HepG2 (cell line): Measurements from ENCODE around the gene BTBD19. TPM values are rescaled to one million over a fixed set of nuclear protein-coding genes. Genes with fewer than 3 reads are reported as not detected.

Experiments used
- ADNP ChIP-seq: sonication (generic); formaldehyde crosslinking; IDR thresholded peaks from 2 replicates; pipeline ENCODE4 v1.4.0; 2020; ENCODE audit warnings: missing genetic modification reagents
- FOXO1 ChIP-seq: sonication (generic); formaldehyde crosslinking; IDR thresholded peaks from 2 replicates; pipeline ENCODE4 v1.4.0; 2020; ENCODE audit warnings: missing genetic modification reagents
- HHEX ChIP-seq: IDR thresholded peaks from 2 replicates; pipeline ENCODE4 v1.6.1; 2016; ENCODE audit warnings: control low read depth
- HNF4A ChIP-seq: sonication (generic); formaldehyde crosslinking; IDR thresholded peaks from 2 replicates; pipeline ENCODE4 v1.4.0; 2020; ENCODE audit warnings: missing genetic modification reagents
- HOXA3 ChIP-seq: sonication (generic); formaldehyde crosslinking; IDR thresholded peaks from 2 replicates; pipeline ENCODE4 v1.5.0; 2020; ENCODE audit warnings: missing genetic modification reagents
- MEIS1 ChIP-seq: sonication (generic); formaldehyde crosslinking; IDR thresholded peaks from 2 replicates; pipeline ENCODE4 v1.9.0; 2021; ENCODE audit warnings: mild to moderate bottlenecking, missing genetic modification reagents, moderate library complexity, borderline replicate concordance
- NR3C1 ChIP-seq: sonication (generic); formaldehyde crosslinking; IDR thresholded peaks from 2 replicates; pipeline ENCODE4 v1.4.0; 2020; ENCODE audit warnings: missing genetic modification reagents
- SIN3A ChIP-seq: IDR thresholded peaks from 2 replicates; pipeline ENCODE4 v1.6.1; 2011; ENCODE audit warnings: low read depth, mild to moderate bottlenecking, control low read depth, low read length, borderline replicate concordance
- ZBTB2 ChIP-seq: sonication (generic); formaldehyde crosslinking; IDR thresholded peaks from 2 replicates; pipeline ENCODE4 v1.8.0; 2022; ENCODE audit warnings: low read depth, missing genetic modification reagents
- ZBTB26 ChIP-seq: IDR thresholded peaks from 2 replicates; pipeline ENCODE4 v1.6.1; 2016; ENCODE audit warnings: missing compliant biosample characterization, missing genetic modification reagents, borderline replicate concordance
- ZFP41 ChIP-seq: sonication (generic); formaldehyde crosslinking; IDR thresholded peaks from 2 replicates; pipeline ENCODE4 v1.4.0; 2020; ENCODE audit warnings: mild to moderate bottlenecking, missing genetic modification reagents, borderline replicate concordance
- ZFP91 ChIP-seq: sonication (generic); formaldehyde crosslinking; IDR thresholded peaks from 2 replicates; pipeline ENCODE4 v1.9.0; 2022; ENCODE audit warnings: missing genetic modification reagents, mild to moderate bottlenecking, borderline replicate concordance
- ZIK1 ChIP-seq: sonication (generic); formaldehyde crosslinking; IDR thresholded peaks from 2 replicates; pipeline ENCODE4 v1.5.0; 2020; ENCODE audit warnings: mild to moderate bottlenecking, low read depth, missing genetic modification reagents, borderline replicate concordance
- ZNF205 ChIP-seq: IDR thresholded peaks from 2 replicates; pipeline ENCODE4 v1.6.1; 2018; ENCODE audit warnings: missing biosample characterization, missing genetic modification reagents
- ZNF367 ChIP-seq: sonication (generic); formaldehyde crosslinking; IDR thresholded peaks from 2 replicates; pipeline ENCODE4 v1.4.0; 2020; ENCODE audit warnings: missing genetic modification reagents, borderline replicate concordance
- ZNF414 ChIP-seq: sonication (generic); formaldehyde crosslinking; IDR thresholded peaks from 2 replicates; pipeline ENCODE4 v1.5.0; 2020; ENCODE audit warnings: missing genetic modification reagents
- ZNF430 ChIP-seq: sonication (generic); formaldehyde crosslinking; IDR thresholded peaks from 2 replicates; pipeline ENCODE4 v1.9.0; 2021; ENCODE audit warnings: mild to moderate bottlenecking, missing genetic modification reagents
- ZNF446 ChIP-seq: sonication (generic); formaldehyde crosslinking; IDR thresholded peaks from 2 replicates; pipeline ENCODE4 v1.5.0; 2020; ENCODE audit warnings: mild to moderate bottlenecking, missing genetic modification reagents
- ZNF451 ChIP-seq: sonication (generic); formaldehyde crosslinking; IDR thresholded peaks from 2 replicates; pipeline ENCODE4 v1.5.0; 2020; ENCODE audit warnings: mild to moderate bottlenecking, missing genetic modification reagents
- ZNF510 ChIP-seq: sonication (generic); formaldehyde crosslinking; IDR thresholded peaks from 2 replicates; pipeline ENCODE4 v1.4.0; 2020; ENCODE audit warnings: low read depth, mild to moderate bottlenecking, missing genetic modification reagents
- ZNF569 ChIP-seq: sonication (generic); formaldehyde crosslinking; IDR thresholded peaks from 2 replicates; pipeline ENCODE4 v1.5.0; 2020; ENCODE audit warnings: mild to moderate bottlenecking, missing genetic modification reagents, moderate library complexity, borderline replicate concordance
- ZNF576 ChIP-seq: sonication (generic); formaldehyde crosslinking; IDR thresholded peaks from 2 replicates; pipeline ENCODE4 v1.4.0; 2020; ENCODE audit warnings: mild to moderate bottlenecking, missing genetic modification reagents
- ZNF773 ChIP-seq: sonication (generic); formaldehyde crosslinking; IDR thresholded peaks from 2 replicates; pipeline ENCODE4 v1.4.0; 2020; ENCODE audit warnings: missing genetic modification reagents, borderline replicate concordance
- ZNF850 ChIP-seq: sonication (generic); formaldehyde crosslinking; conservative IDR thresholded peaks from 2 replicates; pipeline ENCODE4 v1.9.0; 2021; ENCODE audit warnings: mild to moderate bottlenecking, missing genetic modification reagents
- ZSCAN12 ChIP-seq: sonication (generic); formaldehyde crosslinking; IDR thresholded peaks from 2 replicates; pipeline ENCODE4 v1.9.0; 2021; ENCODE audit warnings: mild to moderate bottlenecking, missing genetic modification reagents
- polyA plus RNA-seq, 8 experiments: library from polyadenylated mRNA; depleted of rRNA in 3 of 8; stranded (reverse) in 7 of 8; unstranded in 1 of 8; fragments of >200 nt; fragmentation: Illumina TruSeq in 4 of 8; extraction: Trizol in 4 of 8; gene quantifications; 2 replicates each; pipeline versions ENCODE4 v1.2.1 to v1.2.3, GENCODE V29; 2011 to 2016; ENCODE audit warnings: low read depth in 4 of 8, missing spikeins in 1 of 8, mixed read lengths in 1 of 8; ENCODE audit not compliant: insufficient read depth in 1 of 8
- total RNA-seq, 5 experiments: library from RNA; depleted of rRNA; stranded (reverse); fragments of >200 nt; fragmentation: Illumina TruSeq; extraction: Trizol; gene quantifications; 2 replicates each; pipeline ENCODE4 v1.2.3, GENCODE V29; 2016; ENCODE audit warnings: low read depth in 1 of 5

Gene BTBD19
- total and polyA plus RNA-seq, 2 of the 13 experiments (the other 11 are each of a cell fraction or from before 2014, with no cell fraction given) = 2.7 to 6.7 TPM

GRCh38 chr1:44775078-44775929, 33.0 kb upstream of the BTBD19 start, which contains the start of gene RPS8 (continued):
- TF ChIP-seq ZNF850 (CRISPR knock-in tag) (peak; percentile 76), ZNF773 (peak; percentile 62; the same call in 1 of the 2 replicates), MEIS1 (CRISPR knock-in tag) (peak; percentile 90), ADNP (CRISPR knock-in tag) (no peak), ZFP91 (CRISPR knock-in tag) (peak; percentile 88), ZNF430 (CRISPR knock-in tag) (no peak), ZIK1 (CRISPR knock-in tag) (no peak), NR3C1 (CRISPR knock-in tag) (no peak), ZNF576 (CRISPR knock-in tag) (no peak), ZNF510 (CRISPR knock-in tag) (no peak; the same call in 1 of the 2 replicates), ZNF569 (CRISPR knock-in tag) (no peak), FOXO1 (0 out of 2 replicates have a peak, but pooled peaks have one; percentile 5), ZNF205 (CRISPR knock-in tag) (peak; percentile 87; the same call in 1 of the 2 replicates), ZNF446 (peak; percentile 87), ZNF367 (CRISPR knock-in tag) (peak; percentile 56; the same call in 1 of the 2 replicates), HNF4A (CRISPR knock-in tag) (peak; percentile 28), HHEX (CRISPR knock-in tag) (peak; percentile 58), ZSCAN12 (CRISPR knock-in tag) (peak; percentile 68; the same call in 1 of the 2 replicates), HOXA3 (CRISPR knock-in tag) (peak; percentile 97), ZBTB26 (peak; percentile 67; the same call in 1 of the 2 replicates), ZNF451 (peak; percentile 29; the same call in 1 of the 2 replicates), ZBTB2 (no peak), ZNF414 (CRISPR knock-in tag) (peak; percentile 58; the same call in 1 of the 2 replicates), ZFP41 (CRISPR knock-in tag) (no peak), SIN3A (peak; percentile 89; the same call in 1 of the 2 replicates)
